ENCODE results near the gene ZNF865. TPM values are rescaled to one million over a fixed set of nuclear protein-coding genes. Genes with fewer than 3 reads are reported as not detected.

Gene ZNF865
- total RNA-seq, 2 experiments from 2014 or later: 10.8 to 11.2 TPM

DNA sequence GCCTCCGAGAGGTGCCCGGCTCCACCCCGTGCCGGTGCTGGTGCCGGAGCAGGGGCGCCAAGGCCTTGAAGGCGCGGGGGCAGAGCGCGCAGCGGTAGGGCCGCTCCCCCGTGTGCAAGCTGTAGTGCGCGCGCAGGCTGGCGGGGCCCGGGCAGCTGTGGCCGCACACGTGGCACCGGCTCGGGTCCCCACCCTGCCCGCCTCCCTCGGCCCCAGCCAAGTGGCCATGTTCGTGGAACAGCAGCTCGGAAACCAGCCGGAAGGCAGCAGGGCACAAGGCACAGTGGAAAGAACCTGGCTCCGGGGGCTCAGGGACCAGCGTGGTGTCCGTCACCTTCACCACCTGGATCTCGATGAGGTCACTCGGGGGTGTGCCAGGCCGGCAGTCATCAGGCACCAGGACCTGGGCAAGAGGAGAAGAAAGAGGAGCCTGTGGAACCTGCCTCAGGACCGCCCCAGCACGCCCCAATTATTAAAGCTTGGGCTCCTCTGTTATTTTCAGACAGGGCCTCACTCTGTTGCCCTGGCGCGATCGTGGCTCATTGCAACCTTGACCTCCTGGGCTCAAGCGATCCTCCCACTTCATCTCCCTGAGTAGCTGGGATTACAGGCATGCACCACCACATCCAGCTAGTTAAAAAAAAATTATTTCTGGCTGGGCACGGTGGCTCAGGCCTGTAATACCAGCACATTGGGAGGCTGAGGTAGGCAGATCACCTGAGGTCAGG, 17.0 kb downstream of the ZNF865 start:
- Mint-ChIP-seq H3K4me1 (ENCODE audit: low read depth) (peaks cover 58% of the 10 kb centered on the region), H3K27ac (no peak overlapping the region), H3K9me3 (no peaks in the 10 kb centered on the region), H3K27me3 (ENCODE audit: low read depth) (no peaks in the 10 kb centered on the region), H3K36me3 (ENCODE audit: low read depth) (peaks cover 13% of the 10 kb centered on the region), H3K4me3 (no peak overlapping the region)
- no peak for DNase-seq
- intact Hi-C loops (cut with micrococcal nuclease): no loop called here
- CTCF ChIA-PET: no interaction called here

DNA sequence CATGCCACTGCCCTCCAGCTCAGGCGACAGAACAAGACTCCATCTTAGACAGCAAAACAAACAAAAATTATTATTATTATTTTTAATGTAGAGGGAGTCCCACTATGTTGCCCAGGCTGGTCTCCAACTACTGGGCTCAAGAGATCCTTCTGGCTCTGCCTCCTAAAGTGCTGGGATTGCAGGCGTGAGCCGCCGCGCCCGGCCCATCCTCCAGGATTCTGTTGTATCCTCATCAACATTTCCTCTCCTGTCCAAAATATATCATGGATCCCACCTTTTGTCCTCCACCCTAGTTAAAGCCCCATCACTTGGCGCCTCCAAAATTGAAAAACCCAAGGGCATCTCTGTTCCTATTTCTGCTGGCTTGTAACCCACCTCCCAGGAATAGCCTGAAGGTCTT, 17.7 kb downstream of the ZNF865 start:
- Mint-ChIP-seq H3K27me3 (ENCODE audit: low read depth) (no peaks in the 10 kb centered on the region), H3K27ac (no peak overlapping the region), H3K4me3 (peak overlapping the region; percentile 9), H3K9me3 (no peaks in the 10 kb centered on the region), H3K4me1 (ENCODE audit: low read depth) (peaks cover 58% of the 10 kb centered on the region), H3K36me3 (ENCODE audit: low read depth) (peaks cover 10% of the 10 kb centered on the region)
- CTCF ChIA-PET: interaction anchor here (0.7 to 4.4 kb wide), 4 partner anchors 8 to 107 kb away, joined by 3 to 25 read pairs (median 8); partner anchors contain the start of gene ZNF865
- intact Hi-C loops (cut with micrococcal nuclease): no loop called here
- no peak for DNase-seq

DNA sequence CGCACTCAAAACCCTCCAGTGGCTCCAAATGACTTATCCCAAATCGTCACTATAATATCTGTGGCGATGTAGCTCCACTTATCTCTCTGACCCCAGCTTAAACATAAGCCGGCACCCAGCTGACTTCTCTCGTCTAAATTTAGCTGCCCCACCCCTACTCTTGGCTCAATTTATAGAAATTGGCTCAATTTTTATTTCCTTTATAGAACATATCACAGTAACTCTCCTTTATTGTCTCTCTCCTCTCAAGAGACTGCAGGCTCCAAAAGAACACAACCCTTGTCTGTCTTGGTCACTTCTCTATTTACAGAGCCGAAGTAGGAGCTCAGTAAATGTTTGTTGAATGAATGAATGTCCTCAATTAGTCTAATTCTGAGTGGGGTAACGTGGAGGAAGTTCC, 18.1 kb downstream of the ZNF865 start:
- intact Hi-C loops (cut with micrococcal nuclease): no loop called here

DNA sequence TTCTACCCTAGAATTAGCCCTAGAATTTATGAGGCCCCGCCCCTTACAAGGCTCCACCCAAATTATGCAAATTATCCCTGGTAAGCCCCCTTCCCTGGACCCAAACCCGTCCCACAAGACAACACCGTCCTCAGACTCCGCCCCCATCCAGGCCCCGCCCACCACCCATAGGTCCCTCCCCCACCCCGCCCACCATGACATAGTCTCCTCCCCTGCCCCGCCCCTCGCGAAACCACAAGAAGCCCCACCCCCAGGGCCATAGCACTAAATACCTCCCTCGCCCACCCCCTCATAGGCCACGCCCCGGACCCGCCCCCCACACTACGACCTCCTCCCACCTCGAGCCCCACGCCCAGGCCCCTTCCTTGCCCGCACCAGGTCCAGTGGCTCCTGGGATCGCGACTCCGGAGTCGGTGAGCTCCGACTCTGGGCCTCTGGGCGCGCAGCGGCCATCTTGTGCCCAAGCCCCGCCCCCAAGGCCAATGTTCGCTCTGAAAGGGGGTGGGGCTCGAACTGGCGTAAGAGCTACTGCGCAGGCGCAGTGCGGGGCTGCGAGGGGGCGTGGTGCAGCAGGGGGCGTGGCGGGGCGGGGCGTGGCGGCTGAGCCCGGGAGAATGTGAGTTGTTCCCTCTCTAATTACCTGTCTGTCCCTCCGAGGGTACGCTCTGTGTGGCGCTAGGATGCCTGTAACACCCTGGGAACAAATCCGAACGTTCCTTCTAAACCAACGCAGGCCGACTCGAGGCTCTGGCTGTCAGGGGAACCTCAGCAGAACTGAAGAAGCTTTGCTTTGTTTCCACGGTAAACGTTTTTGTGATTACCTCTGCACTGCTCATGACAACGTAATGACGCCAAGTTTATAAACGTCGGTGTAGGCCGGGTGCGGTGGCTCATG, 18.9 kb downstream of the ZNF865 start, which contains the start of gene ZNF784:
Gene ZNF784, minus strand, starts transcription at position 458 of the 895 bp plus-strand sequence. Its CDS starts 5 bp downstream, at position 453.
- intact Hi-C loops (cut with micrococcal nuclease): loop anchor here (1.0 kb wide), 7 partner anchors 8 to 344 kb away; partner anchors contain the start of genes FIZ1, HSPBP1, ISOC2 and U2AF2
- peak within 1 kb of the TSS; percentile 95 for H3K27ac Mint-ChIP-seq

More for the DNA sequence above, 18.1 kb downstream of the ZNF865 start:
- Mint-ChIP-seq H3K27ac (no peak overlapping the region), H3K4me3 (peak overlapping the region; percentile 92), H3K27me3 (ENCODE audit: low read depth) (no peaks in the 10 kb centered on the region), H3K9me3 (no peaks in the 10 kb centered on the region), H3K36me3 (ENCODE audit: low read depth) (peaks cover 10% of the 10 kb centered on the region), H3K4me1 (ENCODE audit: low read depth) (peaks cover 58% of the 10 kb centered on the region)
- no peak for DNase-seq
- CTCF ChIA-PET: interaction anchor here (0.7 to 4.4 kb wide), 6 partner anchors 8 to 119 kb away, joined by 3 to 25 read pairs (median 5); partner anchors contain the start of genes FIZ1 and ZNF865

DNA sequence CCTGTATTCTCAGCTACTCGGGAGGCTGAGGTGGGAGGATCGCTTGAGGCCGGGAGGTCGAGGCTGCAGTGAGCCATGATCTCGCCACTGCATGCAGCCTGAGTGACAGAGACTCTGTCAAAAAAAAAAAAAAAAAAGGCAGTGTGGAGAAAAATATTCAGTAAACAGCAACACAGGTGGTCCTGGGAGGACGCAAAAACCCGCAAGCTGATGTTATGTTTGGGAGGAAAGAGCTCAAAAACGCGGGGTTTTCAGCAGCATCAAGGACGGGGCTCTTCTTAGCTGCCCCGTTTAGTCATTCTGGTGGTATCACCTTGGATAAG, 19.5 kb downstream of the ZNF865 start:
- intact Hi-C loops (cut with micrococcal nuclease): no loop called here
- Mint-ChIP-seq H3K9me3 (no peaks in the 10 kb centered on the region), H3K27me3 (ENCODE audit: low read depth) (no peaks in the 10 kb centered on the region), H3K36me3 (ENCODE audit: low read depth) (peaks cover 6% of the 10 kb centered on the region), H3K4me3 (peak overlapping the region; percentile 92), H3K27ac (peak overlapping the region; percentile 95), H3K4me1 (ENCODE audit: low read depth) (peaks cover 51% of the 10 kb centered on the region)
- no peak for DNase-seq
- CTCF ChIA-PET: interaction anchor here (1.2 to 4.4 kb wide), 5 partner anchors 8 to 158 kb away, joined by 4 to 25 read pairs (median 9); partner anchors contain the start of genes FIZ1 and ZNF865

More for the DNA sequence above, 18.9 kb downstream of the ZNF865 start, which contains the start of gene ZNF784:
- CTCF ChIA-PET: interaction anchor here (0.9 to 4.4 kb wide), 6 partner anchors 9 to 157 kb away, joined by 4 to 25 read pairs (median 8); partner anchors contain the start of genes FIZ1 and ZNF865
- no peaks in the 10 kb centered on the region for H3K9me3 Mint-ChIP-seq
- H3K27me3 Mint-ChIP-seq (ENCODE audit: low read depth): no peaks in the 10 kb centered on the region
- peak within 1 kb of the TSS; percentile 92 for H3K4me3 Mint-ChIP-seq
- H3K36me3 Mint-ChIP-seq (ENCODE audit: low read depth): peaks cover 9% of the 10 kb centered on the region
- DNase-seq: peak; percentile 93
- H3K4me1 Mint-ChIP-seq (ENCODE audit: low read depth): peaks cover 56% of the 10 kb centered on the region

DNA sequence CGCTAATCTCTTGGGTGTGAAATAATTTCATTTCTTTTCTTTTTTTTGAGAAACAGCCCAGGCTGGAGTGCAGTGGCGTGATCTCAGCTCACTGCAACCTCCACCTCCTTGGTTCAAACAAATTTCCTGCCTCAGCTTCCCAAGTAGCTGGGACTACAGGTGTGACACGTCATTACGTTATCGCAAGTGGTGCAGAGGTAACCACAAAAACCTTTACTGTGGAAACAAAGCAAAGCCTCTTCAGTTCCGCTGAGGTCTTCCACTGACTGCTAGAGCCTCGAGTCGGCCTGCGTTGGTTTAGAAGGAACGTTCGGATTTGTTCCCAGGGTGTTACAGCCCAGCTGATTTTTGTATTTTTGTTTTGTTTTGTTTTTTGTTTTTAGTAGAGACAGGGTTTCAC, 20.9 kb downstream of the ZNF865 start:
- H3K27me3 Mint-ChIP-seq (ENCODE audit: low read depth): no peaks in the 10 kb centered on the region
- intact Hi-C loops (cut with micrococcal nuclease): loop anchor here (2.0 kb wide), 1 partner anchor 158 kb away; no protein-coding TSS in a partner anchor
- peak overlapping the region; percentile 34 for H3K4me3 Mint-ChIP-seq
- DNase-seq: peak; percentile 79
- H3K9me3 Mint-ChIP-seq: no peaks in the 10 kb centered on the region
- peaks cover 37% of the 10 kb centered on the region for H3K4me1 Mint-ChIP-seq (ENCODE audit: low read depth)
- no peak overlapping the region for H3K27ac Mint-ChIP-seq
- H3K36me3 Mint-ChIP-seq (ENCODE audit: low read depth): no peaks in the 10 kb centered on the region
- CTCF ChIA-PET: interaction anchor here (0.6 to 4.4 kb wide), 9 partner anchors 11 to 627 kb away, joined by 3 to 25 read pairs (median 7); partner anchors contain the start of gene ZNF865

DNA sequence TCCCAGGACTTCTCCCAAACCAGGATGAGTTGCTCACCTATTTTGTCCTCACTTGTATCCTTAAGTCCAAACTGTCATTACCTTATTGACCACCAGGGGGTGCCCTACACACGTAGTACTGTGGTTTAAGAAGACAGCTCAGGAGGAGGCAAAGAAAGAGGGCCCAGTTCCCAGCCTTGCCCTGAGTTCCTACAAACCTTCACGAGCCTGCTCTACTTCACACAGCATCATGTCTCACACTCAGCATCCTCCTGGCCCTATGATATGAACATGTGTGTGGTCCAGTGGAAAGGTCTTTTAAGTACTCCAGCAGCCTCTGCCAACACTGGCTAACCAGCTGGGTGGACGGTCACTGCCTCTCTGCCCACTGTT, 27.0 kb downstream of the ZNF865 start:
- peaks cover 11% of the 10 kb centered on the region for H3K36me3 Mint-ChIP-seq (ENCODE audit: low read depth)
- peaks cover 36% of the 10 kb centered on the region for H3K4me1 Mint-ChIP-seq (ENCODE audit: low read depth)
- peak overlapping the region; percentile 60 for H3K27ac Mint-ChIP-seq
- no peaks in the 10 kb centered on the region for H3K27me3 Mint-ChIP-seq (ENCODE audit: low read depth)
- CTCF ChIA-PET: interaction anchor here (0.5 to 6.8 kb wide), 21 partner anchors 9 to 177 kb away, joined by 3 to 41 read pairs (median 9); partner anchors contain the start of genes FIZ1, U2AF2, ZNF524 and ZNF784
- no peak overlapping the region for H3K4me3 Mint-ChIP-seq
- intact Hi-C loops (cut with micrococcal nuclease): loop anchor here (1.0 kb wide), 2 partner anchors 8 to 21 kb away; partner anchors contain the start of gene ZNF784
- DNase-seq: peak; percentile 98
- no peaks in the 10 kb centered on the region for H3K9me3 Mint-ChIP-seq

DNA sequence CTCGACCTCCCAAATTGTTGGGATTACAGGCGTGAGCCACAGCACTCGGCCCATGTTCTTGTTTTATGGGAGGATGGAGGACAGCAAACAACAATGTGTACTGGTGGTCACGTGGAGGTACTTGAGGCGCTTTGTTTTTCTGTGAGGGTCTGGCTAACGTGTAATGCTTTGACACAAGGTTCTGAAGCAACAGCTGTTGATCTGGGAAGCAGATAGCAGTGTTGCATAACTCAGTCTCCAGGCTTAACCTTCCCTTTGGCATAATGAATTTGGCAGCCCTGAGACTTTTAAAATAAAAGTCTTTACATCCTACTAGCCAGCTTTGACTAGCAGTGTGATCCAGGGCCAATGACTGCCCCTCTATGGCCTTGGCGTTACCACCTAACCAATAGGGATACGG, 28.4 kb downstream of the ZNF865 start:
- Mint-ChIP-seq H3K36me3 (ENCODE audit: low read depth) (peaks cover 18% of the 10 kb centered on the region), H3K27ac (no peak overlapping the region), H3K4me1 (ENCODE audit: low read depth) (peaks cover 45% of the 10 kb centered on the region), H3K9me3 (no peaks in the 10 kb centered on the region), H3K4me3 (peak overlapping the region; percentile 99), H3K27me3 (ENCODE audit: low read depth) (no peaks in the 10 kb centered on the region)
- intact Hi-C loops (cut with micrococcal nuclease): loop anchor here (2.0 kb wide), 1 partner anchor 41 kb away; the partner anchor contains the start of gene EPN1
- CTCF ChIA-PET: interaction anchor here (1.2 to 6.8 kb wide), 12 partner anchors 10 to 175 kb away, joined by 4 to 41 read pairs (median 16); partner anchors contain the start of genes FIZ1, U2AF2, ZNF524 and ZNF784
- no peak for DNase-seq

DNA sequence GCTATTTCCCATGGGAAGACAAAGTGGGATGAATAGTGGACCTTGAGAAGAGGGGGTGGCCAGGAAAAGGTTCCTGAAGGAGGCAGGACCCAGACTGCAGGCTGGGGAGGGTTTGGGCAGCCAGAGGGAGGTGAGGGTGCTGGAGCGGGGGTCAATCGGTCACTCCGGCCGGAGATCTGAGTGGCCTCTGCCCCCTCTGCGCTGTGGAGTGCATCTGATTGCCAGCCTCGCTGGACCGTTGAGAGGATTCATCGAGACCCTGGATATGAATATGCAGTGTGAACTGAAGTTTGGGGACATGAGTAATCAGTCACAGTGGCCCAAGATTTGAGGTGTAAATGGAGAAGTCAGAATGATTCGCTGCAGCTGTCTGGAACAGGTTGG, 29.9 kb downstream of the ZNF865 start:
- Mint-ChIP-seq H3K4me1 (ENCODE audit: low read depth) (peaks cover 58% of the 10 kb centered on the region), H3K9me3 (no peaks in the 10 kb centered on the region)
- CTCF ChIA-PET: interaction anchor here (4.7 to 6.8 kb wide), 2 partner anchors 29 to 131 kb away, joined by 28 to 41 read pairs; partner anchors contain the start of gene ZNF865

DNA sequence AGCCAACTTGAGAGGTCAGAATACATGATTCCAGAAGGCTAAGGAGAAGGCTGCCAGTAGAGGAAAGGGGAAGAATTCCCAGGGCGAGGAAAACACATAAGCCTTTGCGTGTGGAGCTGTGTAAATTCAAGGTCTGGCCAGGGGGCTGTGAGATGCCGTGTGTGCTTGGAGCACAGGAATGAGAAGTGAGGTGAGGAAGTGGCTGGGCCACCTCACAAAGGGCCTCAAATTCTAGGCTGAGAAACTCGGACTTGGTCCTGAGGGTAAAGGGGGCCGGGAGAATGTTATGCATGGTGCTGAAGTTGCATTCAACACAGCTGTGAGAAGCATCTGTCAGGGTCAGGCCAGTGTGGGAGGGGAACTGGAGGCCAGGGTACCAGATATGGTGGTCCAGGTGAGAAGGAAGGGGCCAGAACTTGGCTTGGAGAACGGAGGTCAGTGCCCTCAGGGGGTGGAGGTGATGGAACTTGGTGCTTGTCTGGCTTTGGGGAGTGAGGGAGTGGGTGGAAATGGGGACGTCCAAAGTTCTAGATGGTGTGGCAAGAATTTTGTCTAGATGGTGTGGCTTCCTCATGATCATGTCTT, 30.5 kb downstream of the ZNF865 start:
- peak overlapping the region; percentile 100 for H3K27ac Mint-ChIP-seq
- intact Hi-C loops (cut with micrococcal nuclease): loop anchor here (1.0 to 2.0 kb wide), 2 partner anchors 7 to 39 kb away; partner anchors contain the start of genes EPN1 and ZNF581
- CTCF ChIA-PET: interaction anchor here (0.9 to 6.8 kb wide), 5 partner anchors 9 to 121 kb away, joined by 3 to 41 read pairs (median 3); partner anchors contain the start of gene ZNF865

More for the DNA sequence above, 29.9 kb downstream of the ZNF865 start:
- Mint-ChIP-seq H3K4me3 (peak overlapping the region; percentile 99), H3K36me3 (ENCODE audit: low read depth) (peaks cover 23% of the 10 kb centered on the region), H3K27ac (peak overlapping the region; percentile 100), H3K27me3 (ENCODE audit: low read depth) (no peaks in the 10 kb centered on the region)
- intact Hi-C loops (cut with micrococcal nuclease): loop anchor here (1.0 to 2.0 kb wide), 2 partner anchors 8 to 39 kb away; partner anchors contain the start of genes EPN1 and ZNF581
- peak; percentile 45 for DNase-seq

DNA sequence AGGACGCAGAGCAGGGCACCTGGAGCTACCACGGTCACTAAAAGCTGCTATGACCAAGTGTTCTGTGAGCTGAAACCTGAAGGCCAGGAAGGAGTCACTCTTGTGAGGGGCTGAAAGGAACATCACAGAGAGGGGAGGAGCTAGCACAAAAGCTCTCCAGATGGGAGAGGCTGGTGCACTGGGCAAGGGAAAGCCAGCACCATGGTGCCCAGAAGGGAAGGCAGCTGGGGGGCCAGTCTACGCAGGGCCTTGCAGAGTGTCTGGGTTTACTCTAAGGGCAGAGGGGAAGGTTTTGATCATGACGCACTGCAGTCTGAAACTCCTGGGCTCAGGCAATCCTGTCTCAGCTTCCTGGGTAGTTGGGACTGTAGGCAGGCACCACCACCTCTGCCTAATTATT, 31.3 kb downstream of the ZNF865 start:
- Mint-ChIP-seq H3K27ac (peak overlapping the region; percentile 100), H3K4me1 (ENCODE audit: low read depth) (peaks cover 57% of the 10 kb centered on the region), H3K9me3 (no peaks in the 10 kb centered on the region), H3K36me3 (ENCODE audit: low read depth) (peaks cover 23% of the 10 kb centered on the region), H3K4me3 (peak overlapping the region; percentile 99), H3K27me3 (ENCODE audit: low read depth) (no peaks in the 10 kb centered on the region)
- CTCF ChIA-PET: interaction anchor here (0.7 to 2.1 kb wide), 5 partner anchors 10 to 122 kb away, joined by 3 to 9 read pairs (median 3); no protein-coding TSS in a partner anchor
- intact Hi-C loops (cut with micrococcal nuclease): no loop called here
- no peak for DNase-seq

More for the DNA sequence above, 30.5 kb downstream of the ZNF865 start:
- no peaks in the 10 kb centered on the region for H3K27me3 Mint-ChIP-seq (ENCODE audit: low read depth)
- no peak for DNase-seq
- peaks cover 60% of the 10 kb centered on the region for H3K4me1 Mint-ChIP-seq (ENCODE audit: low read depth)
- H3K36me3 Mint-ChIP-seq (ENCODE audit: low read depth): peaks cover 23% of the 10 kb centered on the region
- H3K9me3 Mint-ChIP-seq: no peaks in the 10 kb centered on the region
- peak overlapping the region; percentile 99 for H3K4me3 Mint-ChIP-seq
